HEK293 (cell line): Measurements from ENCODE around the gene FOSL1.

Experiments
- CTCF ChIP-seq: fragments of 450-650 bp; formaldehyde crosslinking; IDR thresholded peaks from 2 replicates; pipeline ENCODE4 v1.5.1; 2016; ENCODE audit warnings: missing biosample characterization, missing genetic modification characterization
- GLI4 ChIP-seq: fragments of 450-650 bp; formaldehyde crosslinking; IDR thresholded peaks from 2 replicates; pipeline ENCODE4 v1.5.1; 2016; ENCODE audit warnings: missing biosample characterization, missing genetic modification characterization
- MZF1 ChIP-seq: fragments of 450-650 bp; formaldehyde crosslinking; IDR thresholded peaks from 2 replicates; pipeline ENCODE4 v1.5.1; 2017; ENCODE audit warnings: missing biosample characterization, missing genetic modification characterization, borderline replicate concordance
- ZBTB1 ChIP-seq: fragments of 450-650 bp; formaldehyde crosslinking; IDR thresholded peaks from 2 replicates; pipeline ENCODE4 v1.5.1; 2016; ENCODE audit warnings: missing biosample characterization, missing genetic modification characterization
- ZBTB20 ChIP-seq: fragments of 450-650 bp; formaldehyde crosslinking; IDR thresholded peaks from 2 replicates; pipeline ENCODE4 v1.5.1; 2016; ENCODE audit warnings: missing biosample characterization, missing genetic modification characterization
- ZFHX2 ChIP-seq: fragments of 450-650 bp; formaldehyde crosslinking; conservative IDR thresholded peaks from 2 replicates; pipeline ENCODE4 v1.5.1; 2016; ENCODE audit warnings: missing biosample characterization, missing genetic modification characterization
- ZNF121 ChIP-seq: fragments of 450-650 bp; formaldehyde crosslinking; IDR thresholded peaks from 2 replicates; pipeline ENCODE4 v1.5.1; 2016; ENCODE audit warnings: missing biosample characterization, missing genetic modification characterization
- ZNF184 ChIP-seq: fragments of 450-650 bp; IDR thresholded peaks from 2 replicates; pipeline ENCODE4 v1.5.1; 2018; ENCODE audit warnings: missing biosample characterization, mild to moderate bottlenecking, missing genetic modification characterization
- ZNF280D ChIP-seq: fragments of 450-650 bp; formaldehyde crosslinking; IDR thresholded peaks from 2 replicates; pipeline ENCODE4 v1.5.1; 2016; ENCODE audit warnings: missing biosample characterization, missing genetic modification characterization
- ZNF701 ChIP-seq: fragments of 450-650 bp; formaldehyde crosslinking; IDR thresholded peaks from 2 replicates; pipeline ENCODE4 v1.5.1; 2016; ENCODE audit warnings: missing biosample characterization, missing genetic modification characterization
- ZNF76 ChIP-seq: fragments of 450-650 bp; formaldehyde crosslinking; IDR thresholded peaks from 2 replicates; pipeline ENCODE4; 2016; ENCODE audit warnings: low read depth, missing biosample characterization, missing genetic modification characterization, borderline replicate concordance
- ZSCAN4 ChIP-seq: fragments of 450-650 bp; formaldehyde crosslinking; IDR thresholded peaks from 2 replicates; pipeline ENCODE4 v1.5.1; 2017; ENCODE audit warnings: missing biosample characterization, missing genetic modification characterization

- TF ChIP-seq ZNF184 (tag by site-specific recombination) (no peak), CTCF (tag by site-specific recombination) (no peak), ZNF701 (tag by site-specific recombination) (no peak), ZBTB20 (tag by site-specific recombination) (no peak), ZNF76 (tag by site-specific recombination) (0 out of 2 replicates have a peak, but pooled peaks have one; percentile 35), ZBTB1 (tag by site-specific recombination) (no peak), GLI4 (tag by site-specific recombination) (no peak), MZF1 (tag by site-specific recombination) (no peak), ZSCAN4 (tag by site-specific recombination) (no peak), ZFHX2 (no peak), ZNF280D (tag by site-specific recombination) (no peak), ZNF121 (tag by site-specific recombination) (no peak)
Measured at GRCh38 chr11:65868076-65868667, 32.0 kb downstream of the FOSL1 start.
